Activated T-helper 2 cell treated with anti-CD3 and anti-CD28 coated beads, Interferon-gamma antibody, Interleukin-2, Interleukin-4, amounts not matched to agents 10 μg/mL and 5 μg/mL and 100 μg/mL, durations not matched to agents 14 hours and 24 hours and 36 hours (primary cell): ENCODE measurements around the gene CHCHD5. TPM values are rescaled to one million over a fixed set of nuclear protein-coding genes. Genes with fewer than 3 reads are reported as not detected.
"Not testable (repeated sequence)": the region's sequence is repeated elsewhere in the genome, so short reads cannot be mapped to it uniquely, and the experiment has no call there.

Source experiments
- DNase-seq: peaks from one replicate; pipeline ENCODE4 v3.0.0; 2021; ENCODE audit warnings: low spot score
- H3K27ac Mint-ChIP-seq: one replicate; pipeline ENCODE4 v1.8.0; 2021; ENCODE audit warnings: mixed read lengths
- H3K27me3 Mint-ChIP-seq: one replicate; pipeline ENCODE4 v1.8.0; 2021; ENCODE audit warnings: low read depth, mixed read lengths
- H3K36me3 Mint-ChIP-seq: one replicate; pipeline ENCODE4 v1.8.0; 2021; ENCODE audit warnings: low read depth, mixed read lengths
- H3K4me1 Mint-ChIP-seq: one replicate; pipeline ENCODE4 v1.8.0; 2021; ENCODE audit warnings: low read depth, mixed read lengths
- H3K4me3 Mint-ChIP-seq: one replicate; pipeline ENCODE4 v1.8.0; 2021; ENCODE audit warnings: low read depth, mild to moderate bottlenecking, moderate library complexity, mixed read lengths
- H3K9me3 Mint-ChIP-seq: one replicate; pipeline ENCODE4 v1.8.0; 2021; ENCODE audit warnings: mixed read lengths
- intact Hi-C: fragments of 100-400 bp; cut with micrococcal nuclease; formaldehyde crosslinking; loops from one replicate; pipeline ENCODE4 v1.15.1; 2023
- total RNA-seq: library from RNA; stranded (reverse); gene quantifications from 2 replicates; pipeline ENCODE4 v1.2.3, GENCODE V29; 2022

CHCHD5 gene, protein sequence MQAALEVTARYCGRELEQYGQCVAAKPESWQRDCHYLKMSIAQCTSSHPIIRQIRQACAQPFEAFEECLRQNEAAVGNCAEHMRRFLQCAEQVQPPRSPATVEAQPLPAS
- total RNA-seq, result 36.7 and 39.6 TPM in 2 replicates

DNA sequence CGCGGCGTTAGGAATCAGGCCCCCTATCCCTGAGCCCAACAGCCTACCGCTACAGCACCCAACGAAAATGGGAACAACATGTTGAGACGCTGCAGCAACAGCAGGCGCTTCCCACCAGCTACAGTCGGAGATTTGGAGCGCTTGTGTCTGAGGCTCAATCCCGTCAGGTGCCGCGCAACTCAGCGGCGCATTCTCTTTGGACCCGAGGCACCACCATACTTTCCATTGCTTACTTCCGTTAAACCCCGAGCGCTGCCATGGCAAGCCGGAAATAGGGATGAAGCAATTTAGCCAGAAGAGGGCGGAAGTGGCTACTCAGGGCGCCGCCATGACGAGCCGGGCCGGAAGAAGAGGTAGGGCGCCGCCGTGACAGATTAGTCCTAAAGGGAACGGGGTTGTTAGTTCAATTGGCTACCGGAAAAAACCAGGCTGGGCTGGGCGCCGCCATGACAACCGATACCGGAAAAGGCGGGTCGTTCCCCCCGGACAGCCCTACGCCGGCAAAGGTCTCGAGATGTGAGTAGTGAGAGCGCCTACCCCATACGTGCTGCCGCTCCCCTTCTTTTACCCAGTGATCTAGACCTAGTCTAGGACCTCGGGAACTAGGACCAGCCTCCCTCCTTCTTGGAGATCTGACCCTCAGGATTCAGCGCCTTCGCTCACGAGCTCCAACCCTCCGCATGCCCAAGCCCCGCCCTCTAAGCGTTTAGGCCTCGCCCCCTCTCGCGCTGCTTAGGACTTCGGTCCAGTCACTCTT lies at the start of gene CHCHD5:
Gene CHCHD5, plus strand, starts transcription at position 476 of the 757 bp plus-strand sequence. Its CDS starts 39 bp downstream, at position 515.
- peak; percentile 96 for DNase-seq
- no peaks in the 10 kb centered on the region for H3K27me3 Mint-ChIP-seq

DNA sequence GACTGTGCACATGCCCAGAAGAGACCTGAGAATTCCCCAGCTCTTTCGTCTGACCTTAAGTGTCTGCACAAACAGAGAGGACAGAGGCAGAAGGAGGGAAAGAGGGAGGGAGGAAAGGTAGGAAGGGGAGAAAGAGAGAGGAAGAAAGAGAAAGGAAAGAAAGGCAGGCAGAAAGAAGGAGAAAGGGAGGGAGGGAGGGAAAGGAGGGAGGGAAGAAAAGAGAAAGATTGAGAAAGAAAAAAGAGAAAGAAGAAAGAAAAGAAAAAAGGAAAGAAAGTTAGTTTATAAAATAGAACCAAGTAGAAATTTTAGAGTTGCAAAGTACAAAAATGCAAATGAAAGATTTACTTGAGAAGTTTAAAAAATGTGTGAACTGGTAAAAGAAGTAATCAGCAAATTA lies 49.6 kb upstream of the CHCHD5 start:
- Mint-ChIP-seq H3K36me3 (peaks cover 25% of the 10 kb centered on the region), H3K4me1 (no peaks in the 10 kb centered on the region), H3K27me3 (no peaks in the 10 kb centered on the region), H3K27ac (no peak overlapping the region), H3K4me3 (no peak overlapping the region), H3K9me3 (no peaks in the 10 kb centered on the region)
- intact Hi-C loops, result no loop called here
- DNase-seq, result no peak

More for the DNA sequence above, at the start of gene CHCHD5:
- no peaks in the 10 kb centered on the region for H3K9me3 Mint-ChIP-seq
- H3K4me3 Mint-ChIP-seq, result peak within 1 kb of the TSS; percentile 97
- peak within 1 kb of the TSS; percentile 98 for H3K27ac Mint-ChIP-seq
- peaks cover 18% of the 10 kb centered on the region for H3K36me3 Mint-ChIP-seq
- H3K4me1 Mint-ChIP-seq, result peaks cover 26% of the 10 kb centered on the region
- intact Hi-C loops, result loop anchor here (1.0 to 5.0 kb wide), 9 partner anchors 42 to 702 kb away; partner anchors contain the start of genes ANAPC1, POLR1B, SLC20A1 and ZC3H6

DNA sequence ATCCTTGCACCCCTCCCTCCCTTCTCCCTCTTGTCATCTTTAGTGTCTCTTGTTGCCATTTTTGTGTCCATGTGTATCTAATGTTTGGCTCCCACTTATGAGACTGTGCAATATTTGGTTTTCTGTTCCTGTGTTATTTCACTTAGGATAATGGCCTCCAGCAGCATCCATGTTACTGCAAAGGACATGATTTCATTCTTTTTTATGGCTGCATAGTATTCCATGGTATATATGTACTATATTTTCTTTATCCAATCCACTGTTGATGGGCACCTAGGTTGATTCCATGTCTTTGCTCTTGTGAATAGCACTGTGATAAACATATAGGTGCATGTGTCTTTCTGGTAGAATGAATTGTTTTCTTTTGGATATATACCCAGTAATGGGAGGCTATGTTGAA lies 47.7 kb upstream of the CHCHD5 start:
- H3K27ac Mint-ChIP-seq, H3K27me3 Mint-ChIP-seq, intact Hi-C loops, DNase-seq, H3K4me3 Mint-ChIP-seq, H3K9me3 Mint-ChIP-seq, H3K4me1 Mint-ChIP-seq: not testable (repeated sequence)
- peaks cover 13% of the 10 kb centered on the region for H3K36me3 Mint-ChIP-seq

DNA sequence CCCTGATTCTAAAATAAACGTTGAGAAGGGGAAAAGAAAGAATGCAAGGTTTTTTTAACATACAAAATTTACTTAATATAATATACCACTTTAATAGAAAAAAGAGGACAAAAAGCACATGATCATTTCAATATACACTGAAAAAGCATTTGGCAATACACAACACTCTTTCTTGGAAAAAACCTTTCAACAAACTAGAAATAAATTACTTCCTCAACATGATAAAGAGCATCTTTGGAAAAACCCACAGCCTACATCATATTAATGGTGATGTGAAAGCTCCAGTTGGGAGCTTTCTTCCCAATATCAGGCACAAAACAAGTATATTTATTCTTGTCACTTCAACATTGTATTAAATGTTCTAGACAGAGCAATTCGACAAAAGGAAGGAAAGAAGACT lies 45.1 kb upstream of the CHCHD5 start:
- peaks cover 8% of the 10 kb centered on the region for H3K4me1 Mint-ChIP-seq
- no peaks in the 10 kb centered on the region for H3K27me3 Mint-ChIP-seq
- no peak for DNase-seq
- H3K4me3 Mint-ChIP-seq, result no peak overlapping the region
- intact Hi-C loops, result no loop called here
- peaks cover 3% of the 10 kb centered on the region for H3K36me3 Mint-ChIP-seq
- H3K9me3 Mint-ChIP-seq, result no peaks in the 10 kb centered on the region
- no peak overlapping the region for H3K27ac Mint-ChIP-seq

DNA sequence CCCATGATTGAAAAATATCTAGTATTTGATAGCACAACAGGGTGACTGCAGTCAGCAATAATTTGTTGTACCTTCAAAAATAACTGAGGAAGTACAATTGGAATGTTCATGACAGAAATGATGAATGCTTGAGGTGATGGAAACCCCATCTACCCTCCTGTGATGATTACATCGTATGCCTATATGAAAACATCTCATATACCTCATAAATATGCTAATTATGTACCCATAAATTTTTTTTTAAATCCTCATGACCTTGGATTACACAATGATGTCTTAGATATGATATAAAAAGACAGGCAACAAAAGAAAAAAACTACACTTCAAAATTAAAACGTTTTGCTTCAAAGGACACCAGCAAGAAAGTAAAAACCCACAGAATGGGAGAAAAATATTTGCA lies 43.5 kb upstream of the CHCHD5 start:
- peaks cover 3% of the 10 kb centered on the region for H3K36me3 Mint-ChIP-seq

DNA sequence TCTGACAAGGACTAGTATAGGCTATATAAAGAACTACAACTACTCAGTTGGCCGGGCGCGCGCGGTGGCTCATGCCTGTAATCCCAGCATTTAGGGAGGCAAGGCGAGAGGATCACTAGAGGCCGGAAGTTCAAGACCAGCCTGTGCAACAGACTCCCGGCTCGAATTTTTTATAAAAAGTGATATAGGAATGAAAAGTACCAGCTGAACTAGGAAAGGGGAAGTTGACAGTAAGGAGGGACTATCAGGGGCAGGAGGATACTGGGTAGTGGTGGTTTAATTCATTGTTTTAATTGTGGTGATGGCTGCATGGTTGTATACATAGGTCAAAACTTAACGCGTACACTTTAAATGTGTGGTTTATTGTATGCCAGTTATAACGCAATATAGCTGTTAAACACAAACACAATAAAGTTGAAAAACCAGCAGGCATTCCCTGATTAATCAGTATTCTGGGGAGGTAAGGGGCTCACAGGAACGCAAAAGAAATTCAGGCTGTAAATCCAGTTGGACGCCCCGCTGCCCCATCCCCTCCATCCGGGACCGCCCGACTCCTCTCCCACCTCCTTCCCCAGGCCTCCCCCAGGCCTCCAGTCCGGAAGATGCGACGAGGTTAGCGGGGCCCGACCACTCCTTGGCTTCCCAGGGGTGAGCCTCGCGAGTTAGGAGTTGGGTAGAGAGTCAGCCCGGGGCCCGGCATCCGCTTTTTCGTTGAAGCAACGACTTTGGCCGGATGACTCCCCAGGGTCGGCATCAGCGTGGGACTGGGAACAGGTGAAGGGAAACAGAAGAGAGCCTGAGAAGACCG lies 42.9 kb upstream of the CHCHD5 start:
- peaks cover 12% of the 10 kb centered on the region for H3K4me1 Mint-ChIP-seq
- H3K27me3 Mint-ChIP-seq, result no peaks in the 10 kb centered on the region
- H3K27ac Mint-ChIP-seq, result no peak overlapping the region
- intact Hi-C loops, result loop anchor here (1.0 to 5.0 kb wide), 3 partner anchors 43 to 284 kb away; partner anchors contain the start of genes CHCHD5 and ZC3H8
- H3K4me3 Mint-ChIP-seq, result no peak overlapping the region
- DNase-seq, result no peak
- H3K36me3 Mint-ChIP-seq, result peaks cover 8% of the 10 kb centered on the region
- no peaks in the 10 kb centered on the region for H3K9me3 Mint-ChIP-seq

More for the DNA sequence above, 43.5 kb upstream of the CHCHD5 start:
- no peak overlapping the region for H3K4me3 Mint-ChIP-seq
- no peaks in the 10 kb centered on the region for H3K27me3 Mint-ChIP-seq
- H3K27ac Mint-ChIP-seq, result no peak overlapping the region
- intact Hi-C loops, result loop anchor here (5.0 kb wide), 1 partner anchor 284 kb away; the partner anchor contains the start of gene ZC3H8
- H3K4me1 Mint-ChIP-seq, result peaks cover 12% of the 10 kb centered on the region
- no peaks in the 10 kb centered on the region for H3K9me3 Mint-ChIP-seq
- no peak for DNase-seq

DNA sequence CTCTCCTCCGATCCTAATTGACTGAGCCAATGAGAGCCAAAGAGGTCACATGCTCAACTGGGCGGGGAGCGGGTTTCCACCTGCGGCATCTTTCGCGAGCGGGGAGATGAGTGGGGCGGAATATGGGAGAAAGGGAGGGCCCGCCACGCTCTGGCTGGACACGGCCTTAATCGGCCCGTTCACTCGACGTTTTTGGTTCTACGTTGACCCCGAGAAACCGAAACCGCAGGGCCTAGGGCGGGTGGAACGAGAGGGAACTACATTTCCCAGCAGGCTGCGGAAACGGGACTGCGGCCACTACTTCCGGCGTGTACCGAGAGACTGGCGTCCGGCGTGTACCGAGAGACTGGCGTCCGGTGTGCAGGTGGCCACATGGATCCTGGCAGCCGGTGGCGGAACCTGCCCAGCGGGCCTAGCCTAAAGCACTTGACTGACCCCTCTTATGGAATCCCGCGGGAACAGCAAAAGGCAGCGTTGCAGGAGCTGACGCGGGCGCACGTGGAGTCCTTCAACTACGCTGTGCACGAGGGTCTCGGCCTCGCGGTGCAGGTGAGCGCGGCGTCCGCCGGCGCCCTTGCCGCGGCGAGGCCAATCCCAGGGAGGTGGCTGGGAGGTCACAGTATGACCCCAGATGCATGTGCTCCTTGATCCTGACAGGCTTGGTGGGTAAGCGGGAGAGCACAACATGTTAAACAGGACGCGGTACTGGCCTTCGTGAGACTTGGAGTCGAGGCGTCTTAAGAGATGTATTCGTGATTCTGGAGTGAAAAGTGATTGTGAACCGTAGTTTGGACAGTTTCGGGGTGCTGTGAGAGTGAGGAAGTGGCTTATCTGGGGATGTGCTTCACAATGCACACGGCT lies 42.1 kb upstream of the CHCHD5 start, which contains the start of gene POLR1B:
Gene POLR1B, plus strand, starts transcription at position 343 of the 861 bp plus-strand sequence. Its CDS starts 30 bp downstream, at position 373.
- H3K27ac Mint-ChIP-seq, result no peak within 1 kb of the TSS
- no peak within 1 kb of the TSS for H3K4me3 Mint-ChIP-seq
- peak; percentile 78 for DNase-seq
- H3K36me3 Mint-ChIP-seq, result peaks cover 16% of the 10 kb centered on the region
- no peaks in the 10 kb centered on the region for H3K27me3 Mint-ChIP-seq
- peaks cover 12% of the 10 kb centered on the region for H3K4me1 Mint-ChIP-seq
- intact Hi-C loops, result loop anchor here (1.0 to 5.0 kb wide), 3 partner anchors 42 to 285 kb away; partner anchors contain the start of genes CHCHD5 and ZC3H8
- no peaks in the 10 kb centered on the region for H3K9me3 Mint-ChIP-seq

DNA sequence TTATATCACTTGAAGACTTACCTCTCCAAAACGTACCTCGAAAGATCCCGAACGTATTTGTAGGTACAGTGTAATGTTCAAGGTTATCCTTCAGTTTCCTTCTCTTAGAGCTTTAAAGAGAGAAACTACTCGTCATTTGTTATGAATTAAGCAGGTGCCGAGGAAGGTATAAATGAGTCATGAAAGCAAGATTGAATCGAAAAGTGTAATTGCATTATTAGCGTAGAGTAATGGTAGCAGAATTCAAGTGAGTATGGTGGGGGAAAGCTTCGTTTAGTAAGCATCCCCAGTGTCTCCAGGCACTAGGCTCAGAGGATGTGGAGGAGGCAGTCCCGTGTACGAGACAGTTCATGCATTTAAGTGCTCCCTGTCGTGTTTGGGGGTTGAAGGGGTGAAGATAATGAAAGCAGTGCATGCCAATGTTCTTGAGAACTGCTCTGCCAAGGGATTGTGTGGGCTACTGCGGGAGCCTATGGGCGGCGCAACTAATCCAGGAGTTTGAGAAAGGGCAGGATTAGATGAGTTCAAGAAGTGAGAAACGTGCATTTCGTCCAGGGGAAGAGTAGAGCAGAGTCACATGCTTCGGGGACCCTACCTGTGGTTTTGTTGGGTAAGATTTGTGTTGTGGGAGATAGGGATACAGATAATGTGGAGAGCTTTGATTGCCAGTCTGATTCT lies 41.3 kb upstream of the CHCHD5 start:
- Mint-ChIP-seq H3K9me3 (no peaks in the 10 kb centered on the region), H3K4me1 (peaks cover 12% of the 10 kb centered on the region), H3K27me3 (no peaks in the 10 kb centered on the region), H3K27ac (no peak overlapping the region), H3K36me3 (peaks cover 20% of the 10 kb centered on the region), H3K4me3 (no peak overlapping the region)
- intact Hi-C loops, result loop anchor here (1.0 to 5.0 kb wide), 3 partner anchors 41 to 286 kb away; partner anchors contain the start of genes CHCHD5 and ZC3H8
- no peak for DNase-seq

DNA sequence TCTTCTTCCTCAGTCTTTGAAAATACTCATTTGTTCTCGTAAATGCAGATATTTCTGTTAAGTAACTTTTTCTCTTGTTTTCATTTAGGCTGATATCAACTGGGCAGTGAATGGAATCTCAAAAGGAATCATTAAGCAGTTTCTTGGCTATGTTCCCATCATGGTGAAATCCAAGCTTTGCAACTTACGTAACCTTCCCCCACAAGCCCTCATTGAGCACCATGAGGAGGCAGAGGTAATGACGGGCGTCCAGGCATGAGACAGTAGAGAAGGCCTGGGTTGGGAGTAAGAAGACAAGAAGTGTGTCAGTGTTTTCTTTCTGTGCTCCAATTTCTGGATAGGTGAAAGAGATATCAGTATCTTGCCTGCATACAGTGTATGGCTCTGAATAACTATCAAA lies 37.1 kb upstream of the CHCHD5 start:
- no peak overlapping the region for H3K27ac Mint-ChIP-seq
- no peaks in the 10 kb centered on the region for H3K27me3 Mint-ChIP-seq
- intact Hi-C loops, result no loop called here
- DNase-seq, result no peak
- H3K4me1 Mint-ChIP-seq, result peaks cover 9% of the 10 kb centered on the region
- no peaks in the 10 kb centered on the region for H3K9me3 Mint-ChIP-seq
- no peak overlapping the region for H3K4me3 Mint-ChIP-seq
- peaks cover 52% of the 10 kb centered on the region for H3K36me3 Mint-ChIP-seq

DNA sequence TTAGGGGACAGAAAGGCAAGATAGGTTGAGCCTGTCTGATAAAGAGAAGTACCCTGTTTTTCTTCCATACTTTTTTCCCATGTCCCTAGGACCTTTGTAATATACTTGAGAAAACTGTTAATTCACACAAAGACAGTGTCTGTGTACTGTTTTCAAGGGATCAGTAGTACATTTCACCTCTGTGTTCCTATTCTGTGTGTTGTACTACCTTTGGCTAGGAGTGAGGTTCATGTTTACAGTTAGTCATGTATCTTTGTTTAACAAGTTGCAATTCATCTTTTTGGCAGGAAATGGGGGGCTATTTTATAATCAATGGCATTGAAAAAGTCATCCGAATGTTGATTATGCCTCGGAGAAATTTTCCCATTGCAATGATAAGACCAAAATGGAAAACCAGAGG lies 35.4 kb upstream of the CHCHD5 start:
- Mint-ChIP-seq H3K27ac (no peak overlapping the region), H3K4me1 (peaks cover 9% of the 10 kb centered on the region), H3K36me3 (peaks cover 67% of the 10 kb centered on the region), H3K9me3 (no peaks in the 10 kb centered on the region), H3K4me3 (no peak overlapping the region), H3K27me3 (no peaks in the 10 kb centered on the region)
- DNase-seq, result no peak
- intact Hi-C loops, result no loop called here

DNA sequence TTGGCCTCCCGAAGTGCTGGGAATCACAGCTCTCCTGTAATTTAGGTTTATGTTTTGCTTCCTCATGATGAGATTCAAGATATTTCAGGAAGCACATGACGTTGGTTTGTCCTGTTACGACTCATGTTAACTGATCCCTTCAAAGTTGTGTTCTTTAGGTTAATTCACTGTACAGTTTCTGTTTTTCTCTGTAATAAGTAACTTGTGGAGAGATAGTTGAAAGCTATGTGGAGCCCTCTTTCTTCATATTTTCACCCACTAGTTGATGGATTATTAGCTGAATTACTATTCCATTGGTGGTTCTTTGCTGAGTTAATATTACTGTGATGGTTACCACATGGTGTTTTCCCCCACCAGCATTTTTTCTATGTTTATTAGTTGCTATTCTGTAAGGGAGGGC lies 18.3 kb upstream of the CHCHD5 start:
- H3K9me3 Mint-ChIP-seq, result no peaks in the 10 kb centered on the region

More for the DNA sequence above, 18.3 kb upstream of the CHCHD5 start:
- peaks cover 85% of the 10 kb centered on the region for H3K36me3 Mint-ChIP-seq
- intact Hi-C loops, result no loop called here
- H3K4me3 Mint-ChIP-seq, result no peak overlapping the region
- no peak for DNase-seq
- peaks cover 11% of the 10 kb centered on the region for H3K4me1 Mint-ChIP-seq
- peak overlapping the region; percentile 60 for H3K27ac Mint-ChIP-seq
- no peaks in the 10 kb centered on the region for H3K27me3 Mint-ChIP-seq
